Breast epithelium (tissue), 3 donors: ENCODE results near the gene TPRG1.

Experiments used
- CTCF ChIP-seq, 3 donors: fragments of 450-650 bp; IDR thresholded peaks; one replicate each; pipeline ENCODE4 v1.5.1; 2016 to 2017; ENCODE audit warnings: antibody characterized with exemption in 3 of 3, mild to moderate bottlenecking in 3 of 3, moderate library complexity in 3 of 3
- POLR2A ChIP-seq: fragments of 450-650 bp; IDR thresholded peaks from one replicate; pipeline ENCODE4 v1.6.1; 2016; ENCODE audit warnings: antibody characterized with exemption, mild to moderate bottlenecking, moderate library complexity
- POLR2AphosphoS5 ChIP-seq, 3 donors: sonication (generic); formaldehyde crosslinking; IDR thresholded peaks; one replicate each; pipeline ENCODE4 v1.6.1; 2017; ENCODE audit warnings: antibody characterized with exemption in 3 of 3

- peak in 1 of 3 donors; percentile 55 for TF ChIP-seq POLR2AphosphoS5 (IDR thresholded peaks at IDR 0.05)
- peak; percentile 24 to 59 (median 43) for TF ChIP-seq CTCF (IDR thresholded peaks at IDR 0.05)
- TF ChIP-seq POLR2A = no peak
Measured at GRCh38 chr3:189144645-189145044, 27.1 kb upstream of the TPRG1 start.
